IPS-NIHi11 (cell line): Measurements from ENCODE around the gene PATE4.

Experiments
- DNase-seq: peaks from one replicate; pipeline ENCODE4 v3.0.0; 2012; ENCODE audit warnings: mixed read lengths, low spot score

The PATE4 gene

GRCh38 chr11:125887373-125888324, 54.5 kb downstream of the PATE4 start, which contains the start of gene HYLS1:
TSS of gene HYLS1 (plus strand) at chr11:125887668. CDS start at chr11:125899369, 11,701 bp downstream.
- DNase-seq, result peak; percentile 90
